ENCODE results near the gene CBY1.

DNA sequence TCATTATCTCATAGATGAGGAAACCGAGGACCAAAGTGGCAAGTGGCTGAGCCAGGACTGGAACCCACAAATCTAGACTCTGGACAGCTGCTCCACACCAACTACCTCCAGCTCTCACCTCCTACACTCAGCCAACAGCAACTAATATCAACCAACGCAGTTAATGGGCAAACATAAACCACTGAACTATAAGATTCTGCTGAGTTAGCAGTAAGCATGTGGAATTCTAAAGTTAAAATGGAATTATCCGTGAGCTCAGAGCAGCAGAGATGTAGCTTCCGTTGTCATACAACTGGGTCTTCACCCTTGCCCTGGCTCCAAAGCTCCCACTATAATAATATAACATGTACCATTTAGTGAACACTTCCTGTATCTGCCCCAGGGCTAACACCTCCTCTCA lies 27.3 kb upstream of the CBY1 start:
- TF ChIP-seq EZH2 (IDR thresholded peaks at IDR 0.05; ENCODE audit: low read length, unreplicated experiment): no peak
- TF ChIP-seq EZH2phosphoT487 (IDR thresholded peaks at IDR 0.05; ENCODE audit: borderline replicate concordance, low read length): no peak
- TF ChIP-seq, protein P1, sequence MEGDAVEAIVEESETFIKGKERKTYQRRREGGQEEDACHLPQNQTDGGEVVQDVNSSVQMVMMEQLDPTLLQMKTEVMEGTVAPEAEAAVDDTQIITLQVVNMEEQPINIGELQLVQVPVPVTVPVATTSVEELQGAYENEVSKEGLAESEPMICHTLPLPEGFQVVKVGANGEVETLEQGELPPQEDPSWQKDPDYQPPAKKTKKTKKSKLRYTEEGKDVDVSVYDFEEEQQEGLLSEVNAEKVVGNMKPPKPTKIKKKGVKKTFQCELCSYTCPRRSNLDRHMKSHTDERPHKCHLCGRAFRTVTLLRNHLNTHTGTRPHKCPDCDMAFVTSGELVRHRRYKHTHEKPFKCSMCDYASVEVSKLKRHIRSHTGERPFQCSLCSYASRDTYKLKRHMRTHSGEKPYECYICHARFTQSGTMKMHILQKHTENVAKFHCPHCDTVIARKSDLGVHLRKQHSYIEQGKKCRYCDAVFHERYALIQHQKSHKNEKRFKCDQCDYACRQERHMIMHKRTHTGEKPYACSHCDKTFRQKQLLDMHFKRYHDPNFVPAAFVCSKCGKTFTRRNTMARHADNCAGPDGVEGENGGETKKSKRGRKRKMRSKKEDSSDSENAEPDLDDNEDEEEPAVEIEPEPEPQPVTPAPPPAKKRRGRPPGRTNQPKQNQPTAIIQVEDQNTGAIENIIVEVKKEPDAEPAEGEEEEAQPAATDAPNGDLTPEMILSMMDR (conservative IDR thresholded peaks at IDR 0.05; ENCODE audit: low read depth, low read length): no peak

Data from PC-3 (cell line).